Measurements from ENCODE around the gene CAPNS1.
A peak's percentile ranks its signal among the peaks of the same experiment; 100 is the strongest.

Gene CAPNS1

GRCh38 chr19:36139473-36140303 lies at the start of gene CAPNS1:
CAPNS1 (plus strand) TSS chr19:36140066; CDS start chr19:36141012, 946 bp downstream.
- DNase-seq (ENCODE audit: low read depth), result peak; percentile 86

- no peak for DNase-seq (ENCODE audit: low read depth)
These were observed 48.8 kb upstream of the CAPNS1 start for GRCh38 chr19:36090910-36091695.

GRCh38 chr19:36092566-36092965 lies 47.3 kb upstream of the CAPNS1 start:
- DNase-seq (ENCODE audit: low read depth), result no peak

GRCh38 chr19:36093146-36093662 lies 46.7 kb upstream of the CAPNS1 start:
- DNase-seq (ENCODE audit: low read depth), result no peak

GRCh38 chr19:36093687-36094086 lies 46.2 kb upstream of the CAPNS1 start:
- no peak for DNase-seq (ENCODE audit: low read depth)

- DNase-seq (ENCODE audit: low read depth), result no peak
These were observed 42.8 kb upstream of the CAPNS1 start for GRCh38 chr19:36097036-36097435.

GRCh38 chr19:36099166-36099785 lies 40.6 kb upstream of the CAPNS1 start:
- DNase-seq (ENCODE audit: low read depth), result no peak

- DNase-seq (ENCODE audit: low read depth), result no peak
These were observed 39.4 kb upstream of the CAPNS1 start for GRCh38 chr19:36100476-36100875.

GRCh38 chr19:36101550-36102327 lies 38.1 kb upstream of the CAPNS1 start:
- no peak for DNase-seq (ENCODE audit: low read depth)

- DNase-seq (ENCODE audit: low read depth), result no peak
These were observed 36.7 kb upstream of the CAPNS1 start for GRCh38 chr19:36103040-36103626.

GRCh38 chr19:36103842-36104552 lies 35.9 kb upstream of the CAPNS1 start:
- no peak for DNase-seq (ENCODE audit: low read depth)

GRCh38 chr19:36106441-36106840 lies 33.4 kb upstream of the CAPNS1 start:
- DNase-seq (ENCODE audit: low read depth), result no peak

- no peak for DNase-seq (ENCODE audit: low read depth)
These were observed 32.9 kb upstream of the CAPNS1 start for GRCh38 chr19:36106991-36107390.

- DNase-seq (ENCODE audit: low read depth), result no peak
These were observed 31.2 kb upstream of the CAPNS1 start for GRCh38 chr19:36108684-36109083.

GRCh38 chr19:36110487-36111199 lies 29.2 kb upstream of the CAPNS1 start, which contains the start of gene OVOL3:
OVOL3 (plus strand) TSS chr19:36111143; CDS start chr19:36111203, 60 bp downstream.
- DNase-seq (ENCODE audit: low read depth), result no peak

- no peak for DNase-seq (ENCODE audit: low read depth)
These were observed 28.7 kb upstream of the CAPNS1 start for GRCh38 chr19:36111200-36111539.

- no peak for DNase-seq (ENCODE audit: low read depth)
These were observed 27.2 kb upstream of the CAPNS1 start for GRCh38 chr19:36112678-36113077.

- DNase-seq (ENCODE audit: low read depth), result no peak
These were observed 26.4 kb upstream of the CAPNS1 start for GRCh38 chr19:36113425-36113824.

GRCh38 chr19:36113894-36114720 lies 25.8 kb upstream of the CAPNS1 start:
- DNase-seq (ENCODE audit: low read depth), result no peak
